ENCODE measurements around the gene KLHL7. TPM values are rescaled to one million over a fixed set of nuclear protein-coding genes. Genes with fewer than 3 reads are reported as not detected.
"Not testable (repeated sequence)": the region's sequence is repeated elsewhere in the genome, so short reads cannot be mapped to it uniquely, and the experiment has no call there.

KLHL7 gene
- total RNA-seq, 4 donors from 2014 or later, result 21.3 to 45.9 (median 27.6) TPM

- ATAC-seq, result no peak
- Histone ChIP-seq H3K9me3 (no peaks in the 10 kb centered on the region), H3K4me3 (no peak overlapping the region), H3K27ac (no peak overlapping the region), H3K36me3 (peaks cover 0 to 48% of the 10 kb centered on the region in 2 donors), H3K4me1 (peaks cover 0 to 12% (median 0%) of the 10 kb centered on the region in 3 donors), H3K27me3 (no peaks in the 10 kb centered on the region)
- 27 to 55% methylated on average over 5 of the region's 5 CpGs for WGBS, 2 donors (ENCODE audit: low coverage in 1 of 2)
- TF ChIP-seq POLR2AphosphoS5 (IDR thresholded peaks at IDR 0.05) (no peak), POLR2A (IDR thresholded peaks at IDR 0.05) (no peak), EP300 (IDR thresholded peaks at IDR 0.05) (no peak)
- TF ChIP-seq, protein P1, sequence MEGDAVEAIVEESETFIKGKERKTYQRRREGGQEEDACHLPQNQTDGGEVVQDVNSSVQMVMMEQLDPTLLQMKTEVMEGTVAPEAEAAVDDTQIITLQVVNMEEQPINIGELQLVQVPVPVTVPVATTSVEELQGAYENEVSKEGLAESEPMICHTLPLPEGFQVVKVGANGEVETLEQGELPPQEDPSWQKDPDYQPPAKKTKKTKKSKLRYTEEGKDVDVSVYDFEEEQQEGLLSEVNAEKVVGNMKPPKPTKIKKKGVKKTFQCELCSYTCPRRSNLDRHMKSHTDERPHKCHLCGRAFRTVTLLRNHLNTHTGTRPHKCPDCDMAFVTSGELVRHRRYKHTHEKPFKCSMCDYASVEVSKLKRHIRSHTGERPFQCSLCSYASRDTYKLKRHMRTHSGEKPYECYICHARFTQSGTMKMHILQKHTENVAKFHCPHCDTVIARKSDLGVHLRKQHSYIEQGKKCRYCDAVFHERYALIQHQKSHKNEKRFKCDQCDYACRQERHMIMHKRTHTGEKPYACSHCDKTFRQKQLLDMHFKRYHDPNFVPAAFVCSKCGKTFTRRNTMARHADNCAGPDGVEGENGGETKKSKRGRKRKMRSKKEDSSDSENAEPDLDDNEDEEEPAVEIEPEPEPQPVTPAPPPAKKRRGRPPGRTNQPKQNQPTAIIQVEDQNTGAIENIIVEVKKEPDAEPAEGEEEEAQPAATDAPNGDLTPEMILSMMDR (IDR thresholded peaks at IDR 0.05), result no peak
These were observed 17.9 kb downstream of the KLHL7 start for GRCh38 chr7:23123465-23123864.

DNA sequence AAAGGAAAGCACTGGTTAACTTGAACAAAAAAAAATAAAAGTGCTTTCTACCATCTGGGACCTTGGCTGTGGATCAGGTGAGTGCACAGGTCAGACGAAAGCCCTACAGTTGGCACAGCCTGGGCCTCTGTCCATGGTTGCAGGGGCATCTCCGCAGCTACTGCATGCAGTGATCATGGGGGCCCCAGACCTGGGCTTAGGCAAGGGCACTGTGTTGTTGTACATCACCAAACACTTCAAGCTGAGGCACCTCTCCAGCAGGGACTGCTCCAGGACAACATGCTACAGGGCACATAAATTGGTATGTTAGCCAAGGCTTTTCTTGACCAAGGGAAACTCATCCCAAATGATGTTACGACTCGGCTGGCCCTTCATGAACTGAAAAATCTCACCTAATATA is 23.5 kb downstream of the KLHL7 start:
- TF ChIP-seq, protein P1 (IDR thresholded peaks at IDR 0.05), result no peak
- TF ChIP-seq POLR2A (IDR thresholded peaks at IDR 0.05), result no peak
- TF ChIP-seq POLR2AphosphoS5 (IDR thresholded peaks at IDR 0.05), result no peak
- 83 to 89% methylated on average over 3 to 4 of the region's 4 CpGs for whole genome bisulfite sequencing, 2 donors (ENCODE audit: low coverage in 1 of 2)
- H3K4me3 ChIP-seq, result no peak overlapping the region
- no peaks in the 10 kb centered on the region for H3K4me1 ChIP-seq
- no peak for ATAC-seq
- no peaks in the 10 kb centered on the region for H3K9me3 ChIP-seq
- peaks cover 0 to 61% of the 10 kb centered on the region in 2 donors for H3K36me3 ChIP-seq
- H3K27ac ChIP-seq, result no peak overlapping the region
- H3K27me3 ChIP-seq, result no peaks in the 10 kb centered on the region

DNA sequence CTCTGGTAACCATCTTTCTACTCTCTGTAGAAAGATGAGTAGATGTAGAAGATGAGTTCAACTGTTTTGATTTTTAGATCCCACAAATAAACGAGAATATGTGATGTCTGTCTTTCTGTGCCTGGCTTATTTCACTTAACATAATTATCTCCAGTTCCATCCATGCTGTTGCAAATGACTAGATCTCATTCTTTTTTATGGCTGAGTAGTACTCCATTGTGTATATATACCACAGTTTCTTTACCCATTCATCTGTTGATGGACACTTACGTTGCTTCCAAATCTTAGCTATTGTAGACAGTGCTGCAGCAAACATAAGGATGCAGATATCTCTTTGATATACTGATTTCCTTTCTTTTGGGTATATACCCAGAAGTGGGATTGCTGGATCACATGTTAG is 26.2 kb downstream of the KLHL7 start:
- peaks cover 0 to 37% of the 10 kb centered on the region in 2 donors for H3K36me3 ChIP-seq
- H3K4me1 ChIP-seq, H3K27me3 ChIP-seq, H3K27ac ChIP-seq, H3K9me3 ChIP-seq, H3K4me3 ChIP-seq, ATAC-seq: not testable (repeated sequence)
- 90 to 100% methylated on average over 2 of the region's 2 CpGs for WGBS, 2 donors (ENCODE audit: low coverage in 1 of 2)

DNA sequence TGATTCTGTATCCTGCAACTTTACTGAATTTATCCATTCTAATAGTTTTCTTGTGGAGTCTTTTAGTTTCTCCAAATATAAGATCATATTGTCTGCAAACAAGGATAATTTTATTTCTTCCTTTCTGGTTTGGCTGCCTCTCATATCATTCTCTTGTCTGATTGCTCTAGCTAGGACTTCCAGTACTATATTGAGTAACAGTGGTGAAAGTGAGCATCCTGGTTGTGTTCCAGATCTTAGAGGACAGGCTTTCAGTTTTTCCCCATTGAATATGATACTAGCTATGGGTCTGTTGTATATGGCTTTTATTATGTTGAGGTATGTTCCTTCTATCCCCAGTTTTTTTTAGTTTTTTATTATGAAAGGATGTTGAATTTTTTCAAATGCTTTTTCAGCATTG is 28.2 kb downstream of the KLHL7 start:
- Histone ChIP-seq H3K27ac (no peak overlapping the region), H3K4me1 (no peaks in the 10 kb centered on the region), H3K9me3 (no peaks in the 10 kb centered on the region), H3K27me3 (no peaks in the 10 kb centered on the region), H3K4me3 (no peak overlapping the region), H3K36me3 (peaks cover 0 to 19% of the 10 kb centered on the region in 2 donors)
- ATAC-seq, result no peak
- TF ChIP-seq, protein P1 (IDR thresholded peaks at IDR 0.05), result no peak
- TF ChIP-seq POLR2A (IDR thresholded peaks at IDR 0.05) (no peak), EP300 (IDR thresholded peaks at IDR 0.05) (no peak), POLR2AphosphoS5 (IDR thresholded peaks at IDR 0.05) (no peak)

- no peak overlapping the region for H3K27ac ChIP-seq
- TF ChIP-seq POLR2AphosphoS5 (IDR thresholded peaks at IDR 0.05), result no peak
- TF ChIP-seq, protein P1 (IDR thresholded peaks at IDR 0.05), result no peak
- TF ChIP-seq EP300 (IDR thresholded peaks at IDR 0.05), result no peak
- TF ChIP-seq POLR2A (IDR thresholded peaks at IDR 0.05), result no peak
- H3K9me3 ChIP-seq, result no peaks in the 10 kb centered on the region
- ATAC-seq, result no peak
- 88 to 100% methylated on average over 1 of the region's 1 CpG for WGBS, 2 donors (ENCODE audit: low coverage in 1 of 2)
- H3K36me3 ChIP-seq, result peaks cover 0 to 10% of the 10 kb centered on the region in 2 donors
- H3K4me3 ChIP-seq, result no peak overlapping the region
- H3K4me1 ChIP-seq, result no peaks in the 10 kb centered on the region
- no peaks in the 10 kb centered on the region for H3K27me3 ChIP-seq
These were observed 30.2 kb downstream of the KLHL7 start for GRCh38 chr7:23135755-23136154.

Data from gastroesophageal sphincter (tissue), 4 donors.